H9 (cell line): ENCODE data around the gene MYLK. TPM values are rescaled to one million over a fixed set of nuclear protein-coding genes. Genes with fewer than 3 reads are reported as not detected.

Experiments
- DNase-seq: peaks from one replicate; pipeline ENCODE4 v3.0.0-alpha.2; 2017
- H2AFZ ChIP-seq: one replicate; pipeline ENCODE4 v1.6.1; 2013; ENCODE audit warnings: mild to moderate bottlenecking, low read length, control low read depth, moderate library complexity
- H2AK5ac ChIP-seq: 2 replicates; pipeline ENCODE4 v1.6.1; 2013; ENCODE audit warnings: low read length, control low read depth, mixed read lengths; ENCODE audit not compliant: insufficient read length
- H2BK120ac ChIP-seq: one replicate; pipeline ENCODE4 v1.6.1; 2013; ENCODE audit warnings: low read depth, mild to moderate bottlenecking, low read length, control low read depth, inconsistent platforms; ENCODE audit not compliant: poor library complexity, severe bottlenecking
- H2BK12ac ChIP-seq: 2 replicates; pipeline ENCODE4 v1.6.1; 2013; ENCODE audit warnings: low read length, control low read depth, mixed read lengths, low read depth; ENCODE audit not compliant: insufficient read length
- H2BK15ac ChIP-seq: 2 replicates; pipeline ENCODE4 v1.6.1; 2013; ENCODE audit warnings: low read depth, low read length, control low read depth
- H2BK20ac ChIP-seq: one replicate; pipeline ENCODE4 v1.6.1; 2013; ENCODE audit warnings: low read depth, mild to moderate bottlenecking, low read length, control low read depth, inconsistent platforms; ENCODE audit not compliant: poor library complexity, severe bottlenecking
- H2BK5ac ChIP-seq: 2 replicates; pipeline ENCODE4 v1.6.1; 2013; ENCODE audit warnings: low read length, control low read depth, mixed read lengths; ENCODE audit not compliant: insufficient read length
- H3K14ac ChIP-seq: 2 replicates; pipeline ENCODE4 v1.6.1; 2013; ENCODE audit warnings: low read length, control low read depth; ENCODE audit not compliant: insufficient read depth
- H3K18ac ChIP-seq: 2 replicates; pipeline ENCODE4 v1.6.1; 2013; ENCODE audit warnings: low read depth, mild to moderate bottlenecking, mixed read lengths, low read length, control low read depth; ENCODE audit not compliant: insufficient read length
- H3K23ac ChIP-seq: 2 replicates; pipeline ENCODE4 v1.6.1; 2013; ENCODE audit warnings: low read length, control low read depth, mixed read lengths, low read depth; ENCODE audit not compliant: insufficient read length
- H3K23me2 ChIP-seq: 2 replicates; pipeline ENCODE4 v1.6.1; 2013; ENCODE audit warnings: low read depth, mild to moderate bottlenecking, mixed read lengths, low read length, control low read depth; ENCODE audit not compliant: insufficient read length, poor library complexity, severe bottlenecking
- H3K27ac ChIP-seq: 2 replicates; pipeline ENCODE4 v1.5.1; 2013; ENCODE audit warnings: low read length, control low read depth, mixed read lengths, low read depth; ENCODE audit not compliant: insufficient read length
- H3K27me3 ChIP-seq: 2 replicates; pipeline ENCODE4 v1.6.1; 2013; ENCODE audit warnings: low read length, control low read depth, inconsistent platforms; ENCODE audit not compliant: insufficient read depth
- H3K4ac ChIP-seq: 2 replicates; pipeline ENCODE4 v1.6.1; 2013; ENCODE audit warnings: low read depth, mild to moderate bottlenecking, control low read depth, inconsistent platforms, low read length, moderate library complexity
- H3K4me1 ChIP-seq: 2 replicates; pipeline ENCODE4 v1.6.1; 2013; ENCODE audit warnings: low read length, control low read depth, inconsistent platforms; ENCODE audit not compliant: insufficient read depth
- H3K4me2 ChIP-seq: 2 replicates; pipeline ENCODE4 v1.6.1; 2013; ENCODE audit warnings: low read length, control low read depth, mixed read lengths; ENCODE audit not compliant: insufficient read length, insufficient read depth
- H3K56ac ChIP-seq: 2 replicates; pipeline ENCODE4 v1.6.1; 2013; ENCODE audit warnings: low read depth, mild to moderate bottlenecking, mixed read lengths, low read length, control low read depth; ENCODE audit not compliant: insufficient read length
- H3K79me1 ChIP-seq: 2 replicates; pipeline ENCODE4 v1.6.1; 2013; ENCODE audit warnings: low read depth, mild to moderate bottlenecking, moderate library complexity, low read length, control low read depth, inconsistent platforms; ENCODE audit not compliant: insufficient read depth, poor library complexity, severe bottlenecking
- H3K79me2 ChIP-seq: 2 replicates; pipeline ENCODE4 v1.6.1; 2013; ENCODE audit warnings: low read length, control low read depth, inconsistent platforms; ENCODE audit not compliant: insufficient read depth
- H3K9ac ChIP-seq: 2 replicates; pipeline ENCODE4 v1.6.1; 2013; ENCODE audit warnings: low read length, control low read depth, mixed read lengths; ENCODE audit not compliant: insufficient read length; ENCODE audit errors: extremely low read depth
- H3K9me3 ChIP-seq: one replicate; pipeline ENCODE4 v1.6.1; 2013; ENCODE audit warnings: low read depth, low read length, inconsistent platforms; ENCODE audit not compliant: control insufficient read depth
- H3T11ph ChIP-seq: one replicate; pipeline ENCODE4 v1.6.1; 2013; ENCODE audit warnings: mild to moderate bottlenecking, low read length, control low read depth, inconsistent platforms
- H4K20me1 ChIP-seq: one replicate; pipeline ENCODE4 v1.6.1; 2013; ENCODE audit not compliant: control insufficient read depth, insufficient read length, insufficient read depth
- H4K5ac ChIP-seq: 2 replicates; pipeline ENCODE4 v1.6.1; 2013; ENCODE audit warnings: low read depth, mild to moderate bottlenecking, mixed read lengths, low read length, control low read depth; ENCODE audit not compliant: insufficient read length
- H4K8ac ChIP-seq: replicated peaks from 2 replicates; pipeline ENCODE4 v1.6.1; 2013; ENCODE audit warnings: low read length, control low read depth, mixed read lengths, low read depth; ENCODE audit not compliant: insufficient read length
- H4K91ac ChIP-seq: 2 replicates; pipeline ENCODE4 v1.6.1; 2013; ENCODE audit warnings: low read depth, mild to moderate bottlenecking, moderate library complexity, mixed read lengths, low read length, control low read depth; ENCODE audit not compliant: insufficient read length
- H3K27ac Mint-ChIP-seq, 3 experiments: 2 replicates in 2 of 3; 3 replicates in 1 of 3; pipeline ENCODE4 v1.8.0; 2020 to 2021; ENCODE audit warnings: mixed read lengths in 3 of 3, mild to moderate bottlenecking in 1 of 3, moderate library complexity in 1 of 3
- H3K27me3 Mint-ChIP-seq: 2 replicates; pipeline ENCODE4 v1.8.0; 2021; ENCODE audit warnings: low read depth, mild to moderate bottlenecking, moderate library complexity, mixed read lengths
- H3K36me3 Mint-ChIP-seq, 3 experiments: 2 replicates in 2 of 3; 3 replicates in 1 of 3; pipeline ENCODE4 v1.8.0; 2020 to 2021; ENCODE audit warnings: low read depth in 3 of 3, mixed read lengths in 3 of 3; ENCODE audit not compliant: insufficient read depth in 1 of 3
- H3K4me1 Mint-ChIP-seq, 2 experiments: 2 replicates each; pipeline ENCODE4 v1.8.0; 2020; ENCODE audit warnings: mixed read lengths in 2 of 2
- H3K4me3 Mint-ChIP-seq, 2 experiments: 2 replicates in 1 of 2; 3 replicates in 1 of 2; pipeline ENCODE4 v1.8.0; 2020 to 2021; ENCODE audit warnings: mild to moderate bottlenecking in 2 of 2, mixed read lengths in 2 of 2, moderate library complexity in 1 of 2
- H3K9me3 Mint-ChIP-seq, 2 experiments: 2 replicates in 1 of 2; 3 replicates in 1 of 2; pipeline ENCODE4 v1.8.0; 2020; ENCODE audit warnings: mild to moderate bottlenecking in 2 of 2, mixed read lengths in 2 of 2, moderate library complexity in 1 of 2
- CTCF ChIP-seq: fragments of 200-600 bp; sonication (generic); conservative IDR thresholded peaks from 3 replicates; pipeline ENCODE4 v1.8.0; 2021; ENCODE audit warnings: antibody characterized with exemption, mild to moderate bottlenecking
- WGBS: extraction: QIAGEN DNeasy Blood & Tissue Kit; methylation state at CpG from one replicate; pipeline ENCODE4 v1.1.7; 2013; ENCODE audit warnings: missing lambda C conversion rate, low lambda C conversion rate, mixed read lengths; ENCODE audit not compliant: insufficient read length; ENCODE audit errors: extremely low coverage; 5-methylcytosine and 5-hydroxymethylcytosine counted together
- total RNA-seq: library from RNA; stranded (reverse); gene quantifications from 2 replicates; pipeline ENCODE4 v1.2.1, GENCODE V29; 2021

MYLK gene
- total RNA-seq, 1 experiment from 2014 or later, result 10.1 TPM

- no peak for TF ChIP-seq CTCF
These were observed 45.2 kb upstream of the MYLK start for GRCh38 chr3:123929325-123929724.

More at GRCh38 chr3:123929325-123929724, 45.2 kb upstream of the MYLK start:
- Histone ChIP-seq H2BK5ac (no peak overlapping the region), H3K27ac (no peak overlapping the region), H3K9ac (no peak overlapping the region), H3K79me2 (no peaks in the 10 kb centered on the region), H4K8ac (no peak overlapping the region), H2BK15ac (no peak overlapping the region), H3T11ph (no peak overlapping the region), H4K20me1 (no peaks in the 10 kb centered on the region), H3K79me1 (no peaks in the 10 kb centered on the region), H4K91ac (no peak overlapping the region), H3K9me3 (no peaks in the 10 kb centered on the region), H3K23me2 (no peaks in the 10 kb centered on the region), H2BK12ac (no peak overlapping the region), H3K4me2 (no peak overlapping the region), H2AK5ac (no peak overlapping the region), H3K4me1 (no peaks in the 10 kb centered on the region), H3K14ac (no peak overlapping the region), H2BK20ac (no peak overlapping the region), H3K27me3 (no peaks in the 10 kb centered on the region), H3K4ac (no peak overlapping the region), H2AFZ (no peak overlapping the region), H4K5ac (no peak overlapping the region), H2BK120ac (no peak overlapping the region), H3K56ac (no peak overlapping the region), H3K23ac (no peak overlapping the region), H3K18ac (no peak overlapping the region)
- Mint-ChIP-seq H3K27ac (no peak overlapping the region), H3K9me3 (no peaks in the 10 kb centered on the region), H3K36me3 (peaks cover 15 to 66% (median 52%) of the 10 kb centered on the region in 3 experiments; a peak in 6 of 7 replicates), H3K4me3 (no peak overlapping the region), H3K27me3 (no peaks in the 10 kb centered on the region), H3K4me1 (no peaks in the 10 kb centered on the region)
- WGBS, result no CpG with 5 or more reads among the region's 9 CpGs
- DNase-seq, result no peak
